Astrocyte of the cerebellum (primary cell): ENCODE measurements around the gene TMEM154.

Source experiments
- DNase-seq: peaks from one replicate; pipeline ENCODE4 v3.0.0-alpha.2; 2011; ENCODE audit warnings: low read depth
- H3K4me3 ChIP-seq: 2 replicates; pipeline ENCODE4 v1.5.1; 2011; ENCODE audit warnings: mild to moderate bottlenecking, low read depth, low read length, moderate library complexity
- in situ Hi-C: cut with HindIII; loops from 2 replicates; pipeline ENCODE4 v1.10.0; 2017; ENCODE audit warnings: low sequenced_read_pairs
- TF ChIP-seq, protein P1 (sequence below): IDR thresholded peaks from 2 replicates; pipeline ENCODE4 v1.5.1; 2012; ENCODE audit warnings: low read length, low read depth, moderate library complexity, mild to moderate bottlenecking; ENCODE audit errors: missing control alignments

The TMEM154 gene

DNA sequence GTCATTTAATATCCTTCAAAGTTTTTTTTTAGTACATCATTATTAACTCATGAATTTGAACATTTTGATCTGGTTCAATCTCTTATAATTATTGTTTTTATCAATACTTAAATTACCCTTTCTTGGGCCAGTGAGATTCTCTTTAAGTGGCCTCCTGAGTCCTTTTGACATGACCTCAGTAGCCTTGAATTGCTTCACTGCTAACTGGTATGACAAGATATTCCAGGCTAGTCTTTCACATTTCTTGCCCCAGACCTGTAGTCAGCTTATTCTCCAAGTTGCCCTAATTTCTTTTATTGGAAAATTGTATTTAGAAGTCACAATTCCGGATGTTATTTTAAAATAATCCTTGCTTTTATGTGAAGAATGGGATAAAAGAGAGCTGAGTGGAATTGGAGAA, 108.5 kb downstream of the TMEM154 start:
- TF ChIP-seq, protein P1, sequence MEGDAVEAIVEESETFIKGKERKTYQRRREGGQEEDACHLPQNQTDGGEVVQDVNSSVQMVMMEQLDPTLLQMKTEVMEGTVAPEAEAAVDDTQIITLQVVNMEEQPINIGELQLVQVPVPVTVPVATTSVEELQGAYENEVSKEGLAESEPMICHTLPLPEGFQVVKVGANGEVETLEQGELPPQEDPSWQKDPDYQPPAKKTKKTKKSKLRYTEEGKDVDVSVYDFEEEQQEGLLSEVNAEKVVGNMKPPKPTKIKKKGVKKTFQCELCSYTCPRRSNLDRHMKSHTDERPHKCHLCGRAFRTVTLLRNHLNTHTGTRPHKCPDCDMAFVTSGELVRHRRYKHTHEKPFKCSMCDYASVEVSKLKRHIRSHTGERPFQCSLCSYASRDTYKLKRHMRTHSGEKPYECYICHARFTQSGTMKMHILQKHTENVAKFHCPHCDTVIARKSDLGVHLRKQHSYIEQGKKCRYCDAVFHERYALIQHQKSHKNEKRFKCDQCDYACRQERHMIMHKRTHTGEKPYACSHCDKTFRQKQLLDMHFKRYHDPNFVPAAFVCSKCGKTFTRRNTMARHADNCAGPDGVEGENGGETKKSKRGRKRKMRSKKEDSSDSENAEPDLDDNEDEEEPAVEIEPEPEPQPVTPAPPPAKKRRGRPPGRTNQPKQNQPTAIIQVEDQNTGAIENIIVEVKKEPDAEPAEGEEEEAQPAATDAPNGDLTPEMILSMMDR, result no peak
- DNase-seq, result no peak
- H3K4me3 ChIP-seq, result no peak overlapping the region
- in situ Hi-C loops, result no loop called here
